Measurements from ENCODE around the gene ATOH1. TPM values are rescaled to one million over a fixed set of nuclear protein-coding genes. Genes with fewer than 3 reads are reported as not detected.

The ATOH1 gene
- total and polyA plus RNA-seq, 2 of the 4 experiments (the other 2 are of a cell fraction) = not detected

GRCh38 chr4:93814722-93815121 lies 13.8 kb upstream of the ATOH1 start:
- BruUV-seq (replicated peaks) = no TSS peak
- Histone ChIP-seq H3K9me1 (ENCODE audit: insufficient read depth, low read length) (no peaks in the 10 kb centered on the region), H4K91ac (ENCODE audit: insufficient read depth, low read depth, low read length) (no peak overlapping the region), H2BK5ac (ENCODE audit: low read depth, low read length, poor library complexity, severe bottlenecking) (no peak overlapping the region), H2AK5ac (ENCODE audit: low read depth, low read length) (no peak overlapping the region), H3K4me3 (ENCODE audit: insufficient read depth, low read depth, low read length) (no peak overlapping the region), H3K27me3 (ENCODE audit: control insufficient read depth, insufficient read depth, low read length) (no peaks in the 10 kb centered on the region), H3K56ac (ENCODE audit: extremely low read depth, insufficient read depth, low read length) (no peak overlapping the region), H3K27ac (ENCODE audit: insufficient read depth, low read length) (no peak overlapping the region), H4K5ac (ENCODE audit: low read depth, low read length) (no peak overlapping the region), H3K14ac (replicated peaks; ENCODE audit: low read depth, low read length) (no peak overlapping the region), H3K23ac (ENCODE audit: low read depth, low read length) (no peak overlapping the region), H3K9ac (ENCODE audit: low read depth, low read length) (no peak overlapping the region), H2AK9ac (replicated peaks; ENCODE audit: low read depth, low read length, poor library complexity) (no peak overlapping the region), H3K4me1 (ENCODE audit: control insufficient read depth, insufficient read depth, low read length) (no peaks in the 10 kb centered on the region), H3K18ac (ENCODE audit: low read depth, low read length) (no peak overlapping the region), H2BK120ac (ENCODE audit: low read depth, low read length) (no peak overlapping the region), H3K4ac (ENCODE audit: low read depth, low read length) (no peak overlapping the region), H4K20me1 (ENCODE audit: insufficient read depth, low read length) (no peaks in the 10 kb centered on the region), H4K8ac (ENCODE audit: low read depth in 2 of 2, low read length in 2 of 2) (no peak overlapping the region), H3K4me2 (ENCODE audit: low read depth, low read length) (no peak overlapping the region), H3K79me1 (ENCODE audit: low read depth in 1 of 2, low read length in 2 of 2) (no peaks in the 10 kb centered on the region), H2BK15ac (ENCODE audit: low read depth, low read length) (no peak overlapping the region), H2AFZ (replicated peaks; ENCODE audit: low read length, poor library complexity) (no peak overlapping the region), H2BK20ac (ENCODE audit: low read depth, low read length) (no peak overlapping the region), H3K36me3 (ENCODE audit: control insufficient read depth, insufficient read depth, low read length) (no peaks in the 10 kb centered on the region), H3K9me3 (ENCODE audit: control insufficient read depth, insufficient read depth, low read length) (no peaks in the 10 kb centered on the region)
- TF ChIP-seq CTCF (conservative IDR thresholded peaks at IDR 0.05; ENCODE audit: low read depth, low read length) = no peak
- no peak for TF ChIP-seq MAZ (IDR thresholded peaks at IDR 0.05; ENCODE audit: borderline replicate concordance, low read depth, low read length)
- TF ChIP-seq, protein P1, sequence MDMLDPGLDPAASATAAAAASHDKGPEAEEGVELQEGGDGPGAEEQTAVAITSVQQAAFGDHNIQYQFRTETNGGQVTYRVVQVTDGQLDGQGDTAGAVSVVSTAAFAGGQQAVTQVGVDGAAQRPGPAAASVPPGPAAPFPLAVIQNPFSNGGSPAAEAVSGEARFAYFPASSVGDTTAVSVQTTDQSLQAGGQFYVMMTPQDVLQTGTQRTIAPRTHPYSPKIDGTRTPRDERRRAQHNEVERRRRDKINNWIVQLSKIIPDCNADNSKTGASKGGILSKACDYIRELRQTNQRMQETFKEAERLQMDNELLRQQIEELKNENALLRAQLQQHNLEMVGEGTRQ (IDR thresholded peaks at IDR 0.05; ENCODE audit: low read depth, low read length) = no peak
- TF ChIP-seq MXI1 (IDR thresholded peaks at IDR 0.05; ENCODE audit: borderline replicate concordance, low read depth, low read length) = no peak
- TF ChIP-seq FOS (IDR thresholded peaks at IDR 0.05; ENCODE audit: low read depth, low read length) = no peak
- no peak for TF ChIP-seq MAFK (IDR thresholded peaks at IDR 0.05; ENCODE audit: low read depth, low read length)
- in situ Hi-C loops (cut with MboI; ENCODE audit: low sequenced_read_pairs) = loop anchor here (25.0 kb wide), 1 partner anchor 773 kb away; no protein-coding TSS in a partner anchor
- DNase-seq (no peak), ATAC-seq (ENCODE audit: low read depth) (no peak)
- dilution Hi-C loops (cut with HindIII; ENCODE audit: low sequenced_read_pairs, unreplicated experiment) = no loop called here
- WGBS, 2 experiments (ENCODE audit: extremely low coverage in 2 of 2, insufficient read length in 1 of 2) = no CpG with 5 or more reads among the region's 4 CpGs
- ChIA-PET POLR2A (ENCODE audit: unreplicated experiment) (no interaction called here), CTCF (no interaction called here)
- intact Hi-C loops (cut with micrococcal nuclease) = no loop called here

All from IMR-90 (cell line).